HEK293 (cell line): ENCODE data around the gene LIMK1.

ENCODE experiments used
- CTCF ChIA-PET: fragments of 350-600 bp; formaldehyde crosslinking; extraction: SDS; loops from one replicate; lab custom pipeline; 2021; ENCODE audit warnings: antibody characterized with exemption; lab: Yijun Ruan, JAX
- POLR2A ChIA-PET: fragments of 300-600 bp; formaldehyde crosslinking; extraction: SDS; loops from one replicate; lab custom pipeline; 2020; ENCODE audit warnings: antibody characterized with exemption, inconsistent platforms; lab: Yijun Ruan, JAX
- H3K27ac ChIP-seq: fragments of 200-500 bp; sonication (Bioruptor generic); 2 replicates; pipeline ENCODE4 v1.5.1; 2014; ENCODE audit warnings: low read depth, low read length, control low read depth, inconsistent platforms; ENCODE audit errors: extremely low read depth
- H3K36me3 ChIP-seq, 2 experiments: fragments of 200-500 bp in 1 of 2; sonication (Bioruptor generic) in 1 of 2; 1 replicate in 1 of 2; 2 replicates in 1 of 2; pipeline ENCODE4 v1.5.1; 2014 to 2017; ENCODE audit warnings: inconsistent platforms in 2 of 2, low read length in 2 of 2; ENCODE audit not compliant: control insufficient read depth in 2 of 2, insufficient read depth in 1 of 2
- H3K4me1 ChIP-seq: fragments of 200-500 bp; sonication (Bioruptor generic); 2 replicates; pipeline ENCODE4 v1.5.1; 2014; ENCODE audit warnings: mild to moderate bottlenecking, low read length, inconsistent platforms; ENCODE audit not compliant: control insufficient read depth, insufficient read depth
- H3K4me3 ChIP-seq: 2 replicates; pipeline ENCODE4 v1.5.1; 2011; ENCODE audit warnings: low read depth, mild to moderate bottlenecking, control low read depth, low read length, moderate library complexity
- H3K9me3 ChIP-seq: fragments of 200-500 bp; sonication (Bioruptor generic); 2 replicates; pipeline ENCODE4 v1.5.1; 2014; ENCODE audit warnings: low read depth, low read length, inconsistent platforms; ENCODE audit not compliant: control insufficient read depth, insufficient read depth
- AEBP2 ChIP-seq: fragments of 450-650 bp; formaldehyde crosslinking; IDR thresholded peaks from 2 replicates; pipeline ENCODE4 v1.5.1; 2016; ENCODE audit warnings: missing biosample characterization, missing genetic modification characterization, borderline replicate concordance
- BCL6B ChIP-seq: fragments of 450-650 bp; formaldehyde crosslinking; IDR thresholded peaks from 2 replicates; pipeline ENCODE4 v1.5.1; 2017; ENCODE audit warnings: missing biosample characterization, missing genetic modification characterization
- FEZF1 ChIP-seq: fragments of 450-650 bp; formaldehyde crosslinking; IDR thresholded peaks from 2 replicates; pipeline ENCODE4 v1.5.1; 2016; ENCODE audit warnings: missing biosample characterization, missing genetic modification characterization
- REST ChIP-seq: fragments of 450-650 bp; formaldehyde crosslinking; IDR thresholded peaks from 2 replicates; pipeline ENCODE4 v1.5.1; 2016; ENCODE audit warnings: missing biosample characterization, missing genetic modification characterization
- SP2 ChIP-seq: fragments of 450-650 bp; formaldehyde crosslinking; IDR thresholded peaks from 2 replicates; pipeline ENCODE4 v1.5.1; 2016; ENCODE audit warnings: missing biosample characterization, missing genetic modification characterization
- ZNF133 ChIP-seq: fragments of 450-650 bp; formaldehyde crosslinking; IDR thresholded peaks from 2 replicates; pipeline ENCODE4 v1.5.1; 2016; ENCODE audit warnings: missing biosample characterization, missing genetic modification characterization
- ZNF175 ChIP-seq: fragments of 450-650 bp; formaldehyde crosslinking; IDR thresholded peaks from 2 replicates; pipeline ENCODE4 v1.5.1; 2016; ENCODE audit warnings: missing biosample characterization, missing genetic modification characterization
- ZNF335 ChIP-seq: fragments of 450-650 bp; formaldehyde crosslinking; conservative IDR thresholded peaks from 2 replicates; pipeline ENCODE4 v1.5.1; 2016; ENCODE audit warnings: missing biosample characterization, missing genetic modification characterization
- ZNF521 ChIP-seq: fragments of 450-650 bp; formaldehyde crosslinking; IDR thresholded peaks from 2 replicates; pipeline ENCODE4 v1.5.1; 2017; ENCODE audit warnings: missing biosample characterization, mild to moderate bottlenecking, missing genetic modification characterization
- ZNF571 ChIP-seq: fragments of 450-650 bp; formaldehyde crosslinking; IDR thresholded peaks from 2 replicates; pipeline ENCODE4 v1.5.0; 2017; ENCODE audit warnings: missing biosample characterization, missing genetic modification characterization
- ZNF664 ChIP-seq: fragments of 450-650 bp; formaldehyde crosslinking; IDR thresholded peaks from 2 replicates; pipeline ENCODE4 v1.5.1; 2016; ENCODE audit warnings: missing biosample characterization, missing genetic modification characterization
- ZNF785 ChIP-seq: fragments of 450-650 bp; formaldehyde crosslinking; IDR thresholded peaks from 2 replicates; pipeline ENCODE4 v1.5.1; 2016; ENCODE audit warnings: missing biosample characterization, missing genetic modification characterization
- TF ChIP-seq, protein P1 (sequence below): fragments of 450-650 bp; formaldehyde crosslinking; IDR thresholded peaks from 2 replicates; pipeline ENCODE4 v1.5.1; 2016; ENCODE audit warnings: missing biosample characterization, missing genetic modification characterization
- TF ChIP-seq, protein P2 (sequence below): fragments of 450-650 bp; formaldehyde crosslinking; IDR thresholded peaks from 2 replicates; pipeline ENCODE4 v1.5.1; 2016; ENCODE audit warnings: missing biosample characterization, missing genetic modification characterization, borderline replicate concordance

Gene LIMK1

DNA sequence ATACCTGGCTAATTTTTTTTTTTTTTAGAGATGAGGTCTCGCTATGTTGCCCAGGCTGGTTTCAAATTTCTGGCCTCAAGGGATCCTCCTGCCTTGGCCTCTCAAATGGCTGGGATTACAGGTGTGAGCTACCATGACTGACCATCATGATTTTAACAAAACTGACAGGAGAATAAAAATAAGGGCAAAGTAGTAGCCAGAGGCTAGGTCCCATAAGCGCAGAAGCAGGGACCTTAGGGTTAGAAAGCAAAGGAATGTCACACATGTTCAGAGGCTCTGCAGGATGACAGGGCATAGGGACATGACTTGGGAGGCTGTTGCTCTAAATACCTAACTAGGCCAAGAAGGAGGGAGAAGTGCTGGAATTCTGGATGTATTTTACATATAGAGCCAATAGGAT lies 5.1 kb upstream of the LIMK1 start (continued):
- TF ChIP-seq, protein P1, sequence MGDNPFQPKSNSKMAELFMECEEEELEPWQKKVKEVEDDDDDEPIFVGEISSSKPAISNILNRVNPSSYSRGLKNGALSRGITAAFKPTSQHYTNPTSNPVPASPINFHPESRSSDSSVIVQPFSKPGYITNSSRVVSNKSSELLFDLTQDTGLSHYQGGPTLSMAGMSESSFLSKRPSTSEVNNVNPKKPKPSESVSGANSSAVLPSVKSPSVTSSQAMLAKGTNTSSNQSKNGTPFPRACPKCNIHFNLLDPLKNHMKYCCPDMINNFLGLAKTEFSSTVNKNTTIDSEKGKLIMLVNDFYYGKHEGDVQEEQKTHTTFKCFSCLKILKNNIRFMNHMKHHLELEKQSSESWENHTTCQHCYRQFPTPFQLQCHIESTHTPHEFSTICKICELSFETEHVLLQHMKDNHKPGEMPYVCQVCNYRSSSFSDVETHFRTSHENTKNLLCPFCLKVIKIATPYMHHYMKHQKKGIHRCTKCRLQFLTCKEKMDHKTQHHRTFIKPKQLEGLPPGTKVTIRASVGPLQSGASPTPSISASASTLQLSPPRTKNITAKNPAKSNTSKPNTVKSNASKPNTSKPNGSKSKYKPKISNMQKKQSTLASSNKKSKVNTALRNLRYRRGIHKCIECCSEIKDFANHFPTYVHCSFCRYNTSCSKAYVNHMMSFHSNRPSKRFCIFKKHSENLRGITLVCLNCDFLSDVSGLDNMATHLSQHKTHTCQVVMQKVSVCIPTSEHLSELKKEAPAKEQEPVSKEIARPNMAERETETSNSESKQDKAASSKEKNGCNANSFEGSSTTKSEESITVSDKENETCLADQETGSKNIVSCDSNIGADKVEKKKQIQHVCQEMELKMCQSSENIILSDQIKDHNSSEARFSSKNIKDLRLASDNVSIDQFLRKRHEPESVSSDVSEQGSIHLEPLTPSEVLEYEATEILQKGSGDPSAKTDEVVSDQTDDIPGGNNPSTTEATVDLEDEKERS (tag by site-specific recombination): no peak
- no peak for TF ChIP-seq ZNF664 (tag by site-specific recombination)
- TF ChIP-seq BCL6B (tag by site-specific recombination): no peak
- no peak for TF ChIP-seq ZNF133 (tag by site-specific recombination)
- no peak for TF ChIP-seq ZNF785 (tag by site-specific recombination)
- TF ChIP-seq REST (tag by site-specific recombination): no peak
- no peak for TF ChIP-seq FEZF1
- no peak for TF ChIP-seq AEBP2 (tag by site-specific recombination)
- TF ChIP-seq ZNF175 (tag by site-specific recombination): no peak
- no peak for TF ChIP-seq ZNF571 (tag by site-specific recombination)

DNA sequence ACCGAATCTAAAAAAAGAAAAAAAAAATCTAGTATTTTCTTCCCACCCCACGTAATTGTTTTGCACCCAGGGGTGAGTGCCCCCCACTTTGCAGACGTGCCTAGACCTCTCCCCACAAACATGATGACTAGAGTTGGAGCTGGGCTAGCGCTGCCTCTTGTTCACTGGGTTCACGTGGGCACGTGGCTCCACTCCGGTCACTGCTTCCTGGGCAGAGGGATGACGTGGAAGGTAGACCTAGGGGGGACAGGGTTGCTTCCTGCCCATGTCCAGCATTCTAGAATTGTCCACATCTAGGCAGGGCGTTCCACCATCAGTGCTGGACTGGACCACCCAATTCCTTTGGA lies 861 bp upstream of the LIMK1 start:
- Histone ChIP-seq H3K27ac (peak overlapping the region; percentile 70; the same call in 1 of the 2 replicates), H3K9me3 (no peaks in the 10 kb centered on the region), H3K36me3 (peaks cover 7 to 10% of the 10 kb centered on the region in 2 experiments; a peak in 2 of 3 replicates), H3K4me3 (no peak overlapping the region), H3K4me1 (peaks cover 10% of the 10 kb centered on the region)
- TF ChIP-seq SP2 (tag by site-specific recombination) (no peak), ZNF335 (no peak), ZNF521 (no peak)
- TF ChIP-seq, protein P2, sequence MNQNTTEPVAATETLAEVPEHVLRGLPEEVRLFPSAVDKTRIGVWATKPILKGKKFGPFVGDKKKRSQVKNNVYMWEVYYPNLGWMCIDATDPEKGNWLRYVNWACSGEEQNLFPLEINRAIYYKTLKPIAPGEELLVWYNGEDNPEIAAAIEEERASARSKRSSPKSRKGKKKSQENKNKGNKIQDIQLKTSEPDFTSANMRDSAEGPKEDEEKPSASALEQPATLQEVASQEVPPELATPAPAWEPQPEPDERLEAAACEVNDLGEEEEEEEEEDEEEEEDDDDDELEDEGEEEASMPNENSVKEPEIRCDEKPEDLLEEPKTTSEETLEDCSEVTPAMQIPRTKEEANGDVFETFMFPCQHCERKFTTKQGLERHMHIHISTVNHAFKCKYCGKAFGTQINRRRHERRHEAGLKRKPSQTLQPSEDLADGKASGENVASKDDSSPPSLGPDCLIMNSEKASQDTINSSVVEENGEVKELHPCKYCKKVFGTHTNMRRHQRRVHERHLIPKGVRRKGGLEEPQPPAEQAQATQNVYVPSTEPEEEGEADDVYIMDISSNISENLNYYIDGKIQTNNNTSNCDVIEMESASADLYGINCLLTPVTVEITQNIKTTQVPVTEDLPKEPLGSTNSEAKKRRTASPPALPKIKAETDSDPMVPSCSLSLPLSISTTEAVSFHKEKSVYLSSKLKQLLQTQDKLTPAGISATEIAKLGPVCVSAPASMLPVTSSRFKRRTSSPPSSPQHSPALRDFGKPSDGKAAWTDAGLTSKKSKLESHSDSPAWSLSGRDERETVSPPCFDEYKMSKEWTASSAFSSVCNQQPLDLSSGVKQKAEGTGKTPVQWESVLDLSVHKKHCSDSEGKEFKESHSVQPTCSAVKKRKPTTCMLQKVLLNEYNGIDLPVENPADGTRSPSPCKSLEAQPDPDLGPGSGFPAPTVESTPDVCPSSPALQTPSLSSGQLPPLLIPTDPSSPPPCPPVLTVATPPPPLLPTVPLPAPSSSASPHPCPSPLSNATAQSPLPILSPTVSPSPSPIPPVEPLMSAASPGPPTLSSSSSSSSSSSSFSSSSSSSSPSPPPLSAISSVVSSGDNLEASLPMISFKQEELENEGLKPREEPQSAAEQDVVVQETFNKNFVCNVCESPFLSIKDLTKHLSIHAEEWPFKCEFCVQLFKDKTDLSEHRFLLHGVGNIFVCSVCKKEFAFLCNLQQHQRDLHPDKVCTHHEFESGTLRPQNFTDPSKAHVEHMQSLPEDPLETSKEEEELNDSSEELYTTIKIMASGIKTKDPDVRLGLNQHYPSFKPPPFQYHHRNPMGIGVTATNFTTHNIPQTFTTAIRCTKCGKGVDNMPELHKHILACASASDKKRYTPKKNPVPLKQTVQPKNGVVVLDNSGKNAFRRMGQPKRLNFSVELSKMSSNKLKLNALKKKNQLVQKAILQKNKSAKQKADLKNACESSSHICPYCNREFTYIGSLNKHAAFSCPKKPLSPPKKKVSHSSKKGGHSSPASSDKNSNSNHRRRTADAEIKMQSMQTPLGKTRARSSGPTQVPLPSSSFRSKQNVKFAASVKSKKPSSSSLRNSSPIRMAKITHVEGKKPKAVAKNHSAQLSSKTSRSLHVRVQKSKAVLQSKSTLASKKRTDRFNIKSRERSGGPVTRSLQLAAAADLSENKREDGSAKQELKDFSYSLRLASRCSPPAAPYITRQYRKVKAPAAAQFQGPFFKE: no peak
- ChIA-PET CTCF (interaction anchor here (0.6 to 1.1 kb wide), 4 partner anchors 18 to 380 kb away, joined by 3 to 4 read pairs (median 3); no protein-coding TSS in a partner anchor), POLR2A (interaction anchor here (1.8 kb wide), 1 partner anchor 91 kb away, joined by 15 read pairs; the partner anchor contains the start of gene EIF4H)
